Neural progenitor cell (in vitro differentiated cells): ENCODE results near the gene OR51T1. TPM values are rescaled to one million over a fixed set of nuclear protein-coding genes. Genes with fewer than 3 reads are reported as not detected.

Source experiments
- DNase-seq: peaks from one replicate; pipeline ENCODE4 v3.0.0-alpha.2; 2016; ENCODE audit warnings: low spot score
- H2AFZ ChIP-seq: fragments of 200-600 bp; sonication (generic); replicated peaks from 2 replicates; pipeline ENCODE4 v1.6.1; 2016; ENCODE audit warnings: antibody characterized with exemption
- H3F3A ChIP-seq: fragments of 200-600 bp; sonication (generic); 2 replicates; pipeline ENCODE4 v1.6.1; 2016; ENCODE audit warnings: antibody characterized with exemption, low read depth
- H3K27ac ChIP-seq: fragments of 200-600 bp; sonication (generic); 2 replicates; pipeline ENCODE4 v1.5.1; 2016; ENCODE audit warnings: mild to moderate bottlenecking
- H3K27me3 ChIP-seq: fragments of 200-600 bp; sonication (generic); 2 replicates; pipeline ENCODE4 v1.6.1; 2016; ENCODE audit warnings: mild to moderate bottlenecking, moderate library complexity
- H3K36me3 ChIP-seq: fragments of 200-600 bp; sonication (generic); 2 replicates; pipeline ENCODE4 v1.5.1; 2016
- H3K4me1 ChIP-seq: fragments of 200-600 bp; sonication (generic); 2 replicates; pipeline ENCODE4 v1.6.1; 2016; ENCODE audit warnings: mixed run types
- H3K4me2 ChIP-seq: fragments of 200-600 bp; sonication (generic); 2 replicates; pipeline ENCODE4 v1.6.1; 2016
- H3K4me3 ChIP-seq: fragments of 200-600 bp; sonication (generic); 2 replicates; pipeline ENCODE4 v1.5.1; 2016
- H3K79me2 ChIP-seq: fragments of 200-600 bp; sonication (generic); 2 replicates; pipeline ENCODE4 v1.6.1; 2016; ENCODE audit warnings: low read depth
- H3K9ac ChIP-seq: fragments of 200-600 bp; sonication (generic); 2 replicates; pipeline ENCODE4 v1.6.1; 2016
- H3K9me3 ChIP-seq: fragments of 200-600 bp; sonication (generic); 2 replicates; pipeline ENCODE4 v1.5.1; 2016; ENCODE audit warnings: low read depth
- H4K20me1 ChIP-seq: fragments of 200-600 bp; sonication (generic); 2 replicates; pipeline ENCODE4 v1.6.1; 2016; ENCODE audit warnings: low read depth
- H3K27ac Mint-ChIP-seq: 3 replicates; pipeline ENCODE4 v1.8.0; 2021; ENCODE audit warnings: mixed read lengths
- H3K27me3 Mint-ChIP-seq: 2 replicates; pipeline ENCODE4 v1.8.0; 2022; ENCODE audit warnings: low read depth, mild to moderate bottlenecking, inconsistent platforms, moderate library complexity, mixed read lengths; ENCODE audit not compliant: insufficient read depth
- H3K36me3 Mint-ChIP-seq: 3 replicates; pipeline ENCODE4 v1.8.0; 2021; ENCODE audit warnings: mixed read lengths
- H3K4me1 Mint-ChIP-seq: 3 replicates; pipeline ENCODE4 v1.8.0; 2021; ENCODE audit warnings: mixed read lengths
- H3K4me3 Mint-ChIP-seq: 3 replicates; pipeline ENCODE4 v1.8.0; 2021; ENCODE audit warnings: mild to moderate bottlenecking, moderate library complexity, mixed read lengths
- H3K9me3 Mint-ChIP-seq: 3 replicates; pipeline ENCODE4 v1.8.0; 2020; ENCODE audit warnings: mixed read lengths
- EZH2 ChIP-seq: fragments of 200-600 bp; sonication (generic); IDR thresholded peaks from 2 replicates; pipeline ENCODE4 v1.6.1; 2017; ENCODE audit warnings: antibody characterized with exemption, mild to moderate bottlenecking, moderate library complexity
- EZH2phosphoT487 ChIP-seq: fragments of 200-600 bp; sonication (generic); IDR thresholded peaks from 2 replicates; pipeline ENCODE4 v1.6.1; 2017; ENCODE audit warnings: antibody characterized with exemption
- total RNA-seq: library from RNA; depleted of rRNA; stranded (reverse); fragments of >200 nt; gene quantifications from 2 replicates; pipeline ENCODE4 v1.2.3, GENCODE V29; 2015; ENCODE audit warnings: low replicate concordance
- TF ChIP-seq, protein P1 (sequence below): fragments of 200-600 bp; sonication (generic); IDR thresholded peaks from 2 replicates; pipeline ENCODE4 v1.5.1; 2017; ENCODE audit warnings: antibody characterized with exemption, mild to moderate bottlenecking

Gene OR51T1
- total RNA-seq, 1 donor from 2014 or later: not detected

DNA sequence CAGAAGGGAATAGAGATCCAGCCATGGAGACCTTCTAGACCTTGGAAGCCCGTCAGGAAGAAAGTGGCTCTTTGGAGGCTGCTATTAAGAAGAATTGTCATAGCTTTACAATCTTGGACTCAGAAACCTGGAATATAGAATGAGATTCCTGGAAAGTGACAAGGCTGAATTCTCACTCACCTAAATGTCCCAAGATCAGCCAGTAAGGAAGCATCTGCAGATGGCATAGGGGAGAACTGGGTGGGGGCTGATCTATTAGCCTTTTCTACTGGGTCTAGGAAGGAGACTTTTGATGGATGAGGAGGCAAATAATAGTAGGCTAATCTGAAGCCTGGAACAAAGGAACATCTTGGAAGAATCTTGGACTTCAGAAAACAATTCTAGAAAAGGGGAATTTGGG lies 42.5 kb downstream of the OR51T1 start, which contains the start of gene OR51G1:
OR51G1 (minus strand) TSS at position 101 of the 400 bp plus-strand sequence; CDS start at position 101, 0 bp downstream.
- no peaks in the 10 kb centered on the region for H3K9me3 ChIP-seq
- H3K4me2 ChIP-seq: no peak within 1 kb of the TSS

DNA sequence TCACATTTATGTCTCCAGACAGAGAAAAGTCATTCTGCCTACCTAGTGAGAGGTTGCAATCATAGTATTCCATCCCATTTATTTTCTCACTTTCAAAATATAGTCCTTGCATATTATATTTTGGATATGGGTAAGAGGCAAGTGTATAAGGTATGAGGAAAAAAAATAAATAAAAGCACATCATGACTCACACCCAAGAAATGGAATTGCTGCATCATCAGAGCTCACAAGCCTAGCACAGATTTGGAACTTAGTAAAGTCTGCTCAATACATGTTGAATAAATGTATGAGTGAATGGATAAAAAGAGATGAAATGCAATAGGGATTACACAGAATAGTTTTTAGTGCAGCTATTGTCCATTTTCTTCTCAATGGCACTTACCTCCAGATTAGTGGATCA lies 44.9 kb downstream of the OR51T1 start:
- Histone ChIP-seq H4K20me1 (no peaks in the 10 kb centered on the region), H3K4me2 (no peak overlapping the region), H3K4me3 (no peak overlapping the region), H3K36me3 (no peaks in the 10 kb centered on the region), H3K27ac (no peak overlapping the region), H2AFZ (no peak overlapping the region), H3F3A (no peaks in the 10 kb centered on the region), H3K9me3 (no peaks in the 10 kb centered on the region), H3K4me1 (no peaks in the 10 kb centered on the region), H3K9ac (no peak overlapping the region), H3K79me2 (no peaks in the 10 kb centered on the region), H3K27me3 (no peaks in the 10 kb centered on the region)
- Mint-ChIP-seq H3K27me3 (no peaks in the 10 kb centered on the region), H3K9me3 (no peaks in the 10 kb centered on the region), H3K4me1 (no peaks in the 10 kb centered on the region), H3K4me3 (no peak overlapping the region), H3K27ac (no peak overlapping the region), H3K36me3 (no peaks in the 10 kb centered on the region)
- TF ChIP-seq EZH2phosphoT487 (no peak), EZH2 (no peak)
- TF ChIP-seq, protein P1, sequence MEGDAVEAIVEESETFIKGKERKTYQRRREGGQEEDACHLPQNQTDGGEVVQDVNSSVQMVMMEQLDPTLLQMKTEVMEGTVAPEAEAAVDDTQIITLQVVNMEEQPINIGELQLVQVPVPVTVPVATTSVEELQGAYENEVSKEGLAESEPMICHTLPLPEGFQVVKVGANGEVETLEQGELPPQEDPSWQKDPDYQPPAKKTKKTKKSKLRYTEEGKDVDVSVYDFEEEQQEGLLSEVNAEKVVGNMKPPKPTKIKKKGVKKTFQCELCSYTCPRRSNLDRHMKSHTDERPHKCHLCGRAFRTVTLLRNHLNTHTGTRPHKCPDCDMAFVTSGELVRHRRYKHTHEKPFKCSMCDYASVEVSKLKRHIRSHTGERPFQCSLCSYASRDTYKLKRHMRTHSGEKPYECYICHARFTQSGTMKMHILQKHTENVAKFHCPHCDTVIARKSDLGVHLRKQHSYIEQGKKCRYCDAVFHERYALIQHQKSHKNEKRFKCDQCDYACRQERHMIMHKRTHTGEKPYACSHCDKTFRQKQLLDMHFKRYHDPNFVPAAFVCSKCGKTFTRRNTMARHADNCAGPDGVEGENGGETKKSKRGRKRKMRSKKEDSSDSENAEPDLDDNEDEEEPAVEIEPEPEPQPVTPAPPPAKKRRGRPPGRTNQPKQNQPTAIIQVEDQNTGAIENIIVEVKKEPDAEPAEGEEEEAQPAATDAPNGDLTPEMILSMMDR: no peak
- no peak for DNase-seq

More for the DNA sequence above, 42.5 kb downstream of the OR51T1 start, which contains the start of gene OR51G1:
- Histone ChIP-seq H3K79me2 (no peaks in the 10 kb centered on the region), H3K36me3 (no peaks in the 10 kb centered on the region), H3F3A (no peaks in the 10 kb centered on the region), H3K27me3 (no peaks in the 10 kb centered on the region), H3K4me1 (no peaks in the 10 kb centered on the region), H3K27ac (no peak within 1 kb of the TSS), H2AFZ (no peak within 1 kb of the TSS), H4K20me1 (no peaks in the 10 kb centered on the region), H3K4me3 (no peak within 1 kb of the TSS), H3K9ac (no peak within 1 kb of the TSS)
- TF ChIP-seq EZH2phosphoT487: no peak
- TF ChIP-seq EZH2: no peak
- TF ChIP-seq, protein P1: no peak
- Mint-ChIP-seq H3K36me3 (no peaks in the 10 kb centered on the region), H3K4me3 (no peak within 1 kb of the TSS), H3K27ac (no peak within 1 kb of the TSS), H3K27me3 (no peaks in the 10 kb centered on the region), H3K9me3 (no peaks in the 10 kb centered on the region), H3K4me1 (no peaks in the 10 kb centered on the region)
- no peak for DNase-seq

Other genes starting within 250 kb of the OR51T1 start
- gene OR51D1, start 244.4 kb upstream of the OR51T1 start, total RNA-seq: not detected in 2 replicates
- not detected in 2 replicates for gene OR51E1, start 237.9 kb upstream of the OR51T1 start, total RNA-seq
- gene OR51E2, start 184.0 kb upstream of the OR51T1 start, total RNA-seq: not detected in 2 replicates
- gene MMP26, start 177.1 kb upstream of the OR51T1 start, total RNA-seq: not detected in 2 replicates
- not detected in 2 replicates for gene OR51F1, start 112.0 kb upstream of the OR51T1 start, total RNA-seq
- gene OR52R1, start 77.5 kb upstream of the OR51T1 start, total RNA-seq: not detected in 2 replicates
- not detected in 2 replicates for gene OR51F2, start 60.6 kb upstream of the OR51T1 start, total RNA-seq
- gene OR51S1, start 32.7 kb upstream of the OR51T1 start, total RNA-seq: not detected in 2 replicates
- gene OR51A7, start 21.9 kb downstream of the OR51T1 start, total RNA-seq: not detected in 2 replicates
- not detected in 2 replicates for gene OR51G2, start 37.5 kb downstream of the OR51T1 start, total RNA-seq
- gene OR51G1, start 42.4 kb downstream of the OR51T1 start, total RNA-seq: not detected in 2 replicates
- gene OR51A4, start 65.7 kb downstream of the OR51T1 start, total RNA-seq: not detected in 2 replicates
- not detected in 2 replicates for gene OR51A2, start 73.8 kb downstream of the OR51T1 start, total RNA-seq
- not detected in 2 replicates for gene OR51L1, start 113.0 kb downstream of the OR51T1 start, total RNA-seq
- not detected in 2 replicates for gene OR52J3, start 164.6 kb downstream of the OR51T1 start, total RNA-seq
- not detected in 2 replicates for gene OR52E2, start 177.7 kb downstream of the OR51T1 start, total RNA-seq
- not detected in 2 replicates for gene OR52E1, start 187.7 kb downstream of the OR51T1 start, total RNA-seq